ENCODE results near the gene BACE2.

DNA sequence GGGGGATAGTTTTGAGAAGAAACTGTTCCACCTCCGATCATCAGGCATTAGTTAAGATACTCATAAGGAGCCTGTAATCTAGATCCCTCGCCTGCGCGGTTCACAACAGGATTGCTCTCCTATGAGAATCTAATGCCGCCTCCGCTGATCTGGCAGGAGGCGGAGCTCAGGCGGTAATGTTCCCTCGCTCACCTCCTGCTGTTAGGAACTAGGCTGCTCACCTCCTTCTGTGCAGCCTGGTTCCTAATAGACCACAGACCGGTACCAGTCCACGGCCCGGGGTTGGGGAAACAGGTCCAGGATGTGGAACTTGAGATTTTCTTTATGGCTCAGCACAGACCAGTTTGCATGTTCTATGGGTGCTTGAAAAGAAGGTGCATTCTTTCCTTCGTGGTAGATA, 121.5 kb downstream of the BACE2 start:
- TF ChIP-seq, protein P1, sequence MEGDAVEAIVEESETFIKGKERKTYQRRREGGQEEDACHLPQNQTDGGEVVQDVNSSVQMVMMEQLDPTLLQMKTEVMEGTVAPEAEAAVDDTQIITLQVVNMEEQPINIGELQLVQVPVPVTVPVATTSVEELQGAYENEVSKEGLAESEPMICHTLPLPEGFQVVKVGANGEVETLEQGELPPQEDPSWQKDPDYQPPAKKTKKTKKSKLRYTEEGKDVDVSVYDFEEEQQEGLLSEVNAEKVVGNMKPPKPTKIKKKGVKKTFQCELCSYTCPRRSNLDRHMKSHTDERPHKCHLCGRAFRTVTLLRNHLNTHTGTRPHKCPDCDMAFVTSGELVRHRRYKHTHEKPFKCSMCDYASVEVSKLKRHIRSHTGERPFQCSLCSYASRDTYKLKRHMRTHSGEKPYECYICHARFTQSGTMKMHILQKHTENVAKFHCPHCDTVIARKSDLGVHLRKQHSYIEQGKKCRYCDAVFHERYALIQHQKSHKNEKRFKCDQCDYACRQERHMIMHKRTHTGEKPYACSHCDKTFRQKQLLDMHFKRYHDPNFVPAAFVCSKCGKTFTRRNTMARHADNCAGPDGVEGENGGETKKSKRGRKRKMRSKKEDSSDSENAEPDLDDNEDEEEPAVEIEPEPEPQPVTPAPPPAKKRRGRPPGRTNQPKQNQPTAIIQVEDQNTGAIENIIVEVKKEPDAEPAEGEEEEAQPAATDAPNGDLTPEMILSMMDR (IDR thresholded peaks at IDR 0.05 in 2 of 3, conservative IDR thresholded peaks at IDR 0.05 in 1 of 3; ENCODE audit: borderline replicate concordance in 1 of 3, insufficient read depth in 1 of 3, low read depth in 2 of 3, low read length in 2 of 3): peak in 2 of 3 experiments; percentile 31 to 37; a peak in 3 of 6 replicates
- no peak for TF ChIP-seq CEBPB (IDR thresholded peaks at IDR 0.05; ENCODE audit: low read depth)
- TF ChIP-seq ZNF274 (IDR thresholded peaks at IDR 0.05; ENCODE audit: low read depth, low read length): no peak
- TF ChIP-seq, protein P2, sequence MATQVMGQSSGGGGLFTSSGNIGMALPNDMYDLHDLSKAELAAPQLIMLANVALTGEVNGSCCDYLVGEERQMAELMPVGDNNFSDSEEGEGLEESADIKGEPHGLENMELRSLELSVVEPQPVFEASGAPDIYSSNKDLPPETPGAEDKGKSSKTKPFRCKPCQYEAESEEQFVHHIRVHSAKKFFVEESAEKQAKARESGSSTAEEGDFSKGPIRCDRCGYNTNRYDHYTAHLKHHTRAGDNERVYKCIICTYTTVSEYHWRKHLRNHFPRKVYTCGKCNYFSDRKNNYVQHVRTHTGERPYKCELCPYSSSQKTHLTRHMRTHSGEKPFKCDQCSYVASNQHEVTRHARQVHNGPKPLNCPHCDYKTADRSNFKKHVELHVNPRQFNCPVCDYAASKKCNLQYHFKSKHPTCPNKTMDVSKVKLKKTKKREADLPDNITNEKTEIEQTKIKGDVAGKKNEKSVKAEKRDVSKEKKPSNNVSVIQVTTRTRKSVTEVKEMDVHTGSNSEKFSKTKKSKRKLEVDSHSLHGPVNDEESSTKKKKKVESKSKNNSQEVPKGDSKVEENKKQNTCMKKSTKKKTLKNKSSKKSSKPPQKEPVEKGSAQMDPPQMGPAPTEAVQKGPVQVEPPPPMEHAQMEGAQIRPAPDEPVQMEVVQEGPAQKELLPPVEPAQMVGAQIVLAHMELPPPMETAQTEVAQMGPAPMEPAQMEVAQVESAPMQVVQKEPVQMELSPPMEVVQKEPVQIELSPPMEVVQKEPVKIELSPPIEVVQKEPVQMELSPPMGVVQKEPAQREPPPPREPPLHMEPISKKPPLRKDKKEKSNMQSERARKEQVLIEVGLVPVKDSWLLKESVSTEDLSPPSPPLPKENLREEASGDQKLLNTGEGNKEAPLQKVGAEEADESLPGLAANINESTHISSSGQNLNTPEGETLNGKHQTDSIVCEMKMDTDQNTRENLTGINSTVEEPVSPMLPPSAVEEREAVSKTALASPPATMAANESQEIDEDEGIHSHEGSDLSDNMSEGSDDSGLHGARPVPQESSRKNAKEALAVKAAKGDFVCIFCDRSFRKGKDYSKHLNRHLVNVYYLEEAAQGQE (IDR thresholded peaks at IDR 0.05; ENCODE audit: low read depth): no peak
- no peak for TF ChIP-seq POLR2AphosphoS5 (IDR thresholded peaks at IDR 0.05; ENCODE audit: low read depth, low read length)
- no peak for TF ChIP-seq POLR2A (IDR thresholded peaks at IDR 0.05; ENCODE audit: borderline replicate concordance, extremely low read depth, insufficient read depth, insufficient read length)
- TF ChIP-seq EZH2phosphoT487 (IDR thresholded peaks at IDR 0.05; ENCODE audit: borderline replicate concordance): no peak
- TF ChIP-seq EZH2 (IDR thresholded peaks at IDR 0.05): no peak
- TF ChIP-seq RAD21 (IDR thresholded peaks at IDR 0.05; ENCODE audit: low read depth): no peak
- no peak for TF ChIP-seq ZFX (IDR thresholded peaks at IDR 0.05)

Data from HCT116 (cell line).